Endothelial cell of umbilical vein (primary cell): ENCODE data around the gene GAB2. TPM values are rescaled to one million over a fixed set of nuclear protein-coding genes. Genes with fewer than 3 reads are reported as not detected.

ENCODE experiments used
- BruUV-seq: library from RNA; stranded (reverse); fragments of 400-500 nt; replicated peaks from 2 replicates; lab custom pipeline; 2021; lab: Mats Ljungman, UMichigan
- CTCF ChIA-PET: fragments of 300-600, 350-600 bp; sonication (Branson Sonifier 250); formaldehyde crosslinking; loops from one replicate; lab custom pipeline; 2021; ENCODE audit warnings: antibody characterized with exemption, inconsistent platforms; lab: Charles Lee
- POLR2A ChIA-PET: fragments of 300-600, 350-600 bp; sonication (Branson Sonifier 250); formaldehyde crosslinking; loops from one replicate; lab custom pipeline; 2021; ENCODE audit warnings: antibody characterized with exemption, inconsistent platforms; lab: Charles Lee
- DNase-seq: peaks from one replicate; pipeline ENCODE4 v3.0.0-alpha.2; 2011; ENCODE audit warnings: low read depth, low spot score
- FAIRE-seq: peaks from 2 replicates; lab custom pipeline; 2011; peaks lifted over from hg19 to GRCh38; lab: Jason Lieb, UNC
- H2AFZ ChIP-seq: 2 replicates; pipeline ENCODE4 v1.6.0; 2012; ENCODE audit warnings: low read depth, low read length, control low read depth, inconsistent platforms
- H3K27ac ChIP-seq: 2 replicates; pipeline ENCODE4 v1.5.1; 2011; ENCODE audit warnings: low read depth, mild to moderate bottlenecking, control low read depth, low read length, moderate library complexity; ENCODE audit not compliant: insufficient read depth
- H3K27me3 ChIP-seq, 2 experiments: 2 replicates each; pipeline versions ENCODE4 v1.6.0 to v1.6.1; 2011; ENCODE audit warnings: low read length in 2 of 2, mixed read lengths in 1 of 2; ENCODE audit not compliant: control insufficient read depth in 2 of 2, insufficient read depth in 2 of 2
- H3K36me3 ChIP-seq, 2 experiments: 2 replicates in 1 of 2; 3 replicates in 1 of 2; pipeline ENCODE4 v1.5.1; 2011; ENCODE audit warnings: low read length in 2 of 2, mild to moderate bottlenecking in 1 of 2, moderate library complexity in 1 of 2; ENCODE audit not compliant: control insufficient read depth in 2 of 2, insufficient read depth in 2 of 2; ENCODE audit errors: extremely low read depth in 1 of 2
- H3K4me1 ChIP-seq: 3 replicates; pipeline ENCODE4 v1.5.1; 2011; ENCODE audit warnings: mild to moderate bottlenecking, low read length; ENCODE audit not compliant: control insufficient read depth, insufficient read depth; ENCODE audit errors: extremely low read depth
- H3K4me2 ChIP-seq: 2 replicates; pipeline ENCODE4 v1.6.1; 2011; ENCODE audit warnings: low read length, control low read depth, mixed read lengths; ENCODE audit not compliant: insufficient read depth
- H3K4me3 ChIP-seq, 3 experiments: fragments of 200-600 bp in 1 of 3; sonication (generic), shearing (Covaris generic) in 1 of 3; replicated peaks in 1 of 3; 2 replicates each; pipeline ENCODE4 v1.5.1; 2011 to 2016; ENCODE audit warnings: control low read depth in 3 of 3, low read length in 3 of 3, mild to moderate bottlenecking in 2 of 3, inconsistent platforms in 1 of 3, low read depth in 1 of 3, moderate library complexity in 1 of 3; ENCODE audit not compliant: insufficient read depth in 1 of 3
- H3K79me2 ChIP-seq: 2 replicates; pipeline ENCODE4 v1.6.0; 2012; ENCODE audit warnings: low read length, inconsistent platforms; ENCODE audit not compliant: control insufficient read depth, insufficient read depth
- H3K9ac ChIP-seq: replicated peaks from 2 replicates; pipeline ENCODE3; 2011; ENCODE audit warnings: low read length, control low read depth; ENCODE audit not compliant: insufficient read depth; ENCODE audit errors: extremely low read depth
- H3K9me1 ChIP-seq: replicated peaks from 3 replicates; pipeline ENCODE4 v1.6.0; 2011; ENCODE audit warnings: mild to moderate bottlenecking, low read length; ENCODE audit not compliant: control insufficient read depth, insufficient read depth; ENCODE audit errors: extremely low read depth
- H3K9me3 ChIP-seq: replicated peaks from 2 replicates; pipeline ENCODE4 v1.5.1; 2012; ENCODE audit warnings: low read length, inconsistent platforms; ENCODE audit not compliant: control insufficient read depth, insufficient read depth
- H4K20me1 ChIP-seq: replicated peaks from 2 replicates; pipeline ENCODE3; 2011; ENCODE audit warnings: mild to moderate bottlenecking, low read length; ENCODE audit not compliant: control insufficient read depth, insufficient read depth; ENCODE audit errors: extremely low read depth
- EZH2 ChIP-seq: IDR thresholded peaks from 2 replicates; pipeline ENCODE4 v1.6.1; 2012; ENCODE audit warnings: borderline replicate concordance, low read depth, mild to moderate bottlenecking, moderate library complexity, low read length, inconsistent platforms; ENCODE audit not compliant: severe bottlenecking
- FOS ChIP-seq: IDR thresholded peaks from 2 replicates; pipeline ENCODE4 v1.6.1; 2011; ENCODE audit warnings: mild to moderate bottlenecking, low read length, moderate library complexity, borderline replicate concordance; ENCODE audit not compliant: insufficient read depth
- GATA2 ChIP-seq: IDR thresholded peaks from 2 replicates; pipeline ENCODE4 v1.7.0; 2011; ENCODE audit warnings: low read depth, mild to moderate bottlenecking, moderate library complexity, mixed read lengths, low read length; ENCODE audit not compliant: insufficient read length, insufficient read depth
- JUN ChIP-seq: IDR thresholded peaks from 2 replicates; pipeline ENCODE4 v1.6.1; 2011; ENCODE audit warnings: borderline replicate concordance, low read depth; ENCODE audit not compliant: insufficient read length, insufficient read depth
- MYC ChIP-seq: IDR thresholded peaks from one replicate; pipeline ENCODE4 v1.6.1; 2011; ENCODE audit warnings: mild to moderate bottlenecking, low read depth, low read length
- POLR2A ChIP-seq: IDR thresholded peaks from 2 replicates; pipeline ENCODE4 v1.6.1; 2012; ENCODE audit warnings: low read depth, mild to moderate bottlenecking, control low read depth, low read length
- POLR2AphosphoS5 ChIP-seq: IDR thresholded peaks from 2 replicates; pipeline ENCODE4 v1.6.1; 2012; ENCODE audit warnings: low read depth, mild to moderate bottlenecking, control low read depth, low read length, moderate library complexity; ENCODE audit not compliant: insufficient read depth
- dilution Hi-C: fragments of 300-500 bp; cut with MboI; formaldehyde crosslinking; loops from one replicate; pipeline ENCODE4 v1.15.0; 2019; ENCODE audit warnings: low sequenced_read_pairs; ENCODE audit not compliant: extremely low pct_ligation_motif_present
- intact Hi-C: fragments of 100-400 bp; cut with micrococcal nuclease; formaldehyde crosslinking; loops from one replicate; pipeline ENCODE4 v1.10.0; 2022
- polyA plus RNA-seq, 4 experiments: library from polyadenylated mRNA; depleted of rRNA in 3 of 4; stranded (reverse) in 3 of 4; unstranded in 1 of 4; fragments of >200 nt; gene quantifications; 2 replicates each; pipeline versions ENCODE4 v1.2.1 to v1.2.3, GENCODE V29; 2011 to 2012; ENCODE audit warnings: missing spikeins in 1 of 4
- total RNA-seq: library from RNA; stranded (reverse); gene quantifications from 2 replicates; pipeline ENCODE4 v1.2.3, GENCODE V29; 2021
- TF ChIP-seq, protein P1 (sequence below): IDR thresholded peaks from 2 replicates; pipeline ENCODE4 v1.6.1; 2011; ENCODE audit not compliant: insufficient read depth, insufficient read length
- TF ChIP-seq, protein P2 (sequence below), 2 donors: IDR thresholded peaks; 1 replicate in 1 of 2; 2 replicates in 1 of 2; pipeline ENCODE4 v1.5.1; 2011; ENCODE audit warnings: low read length in 2 of 2, mild to moderate bottlenecking in 2 of 2, moderate library complexity in 2 of 2, control low read depth in 1 of 2, inconsistent platforms in 1 of 2, low read depth in 1 of 2; ENCODE audit not compliant: insufficient read depth in 1 of 2; ENCODE audit errors: extremely low read depth in 1 of 2

Gene GAB2
- total and polyA plus RNA-seq, 2 donors (not counting 3 experiments of a cell fraction or from before 2014, with no cell fraction given), result 19.6 to 39.6 TPM

DNA sequence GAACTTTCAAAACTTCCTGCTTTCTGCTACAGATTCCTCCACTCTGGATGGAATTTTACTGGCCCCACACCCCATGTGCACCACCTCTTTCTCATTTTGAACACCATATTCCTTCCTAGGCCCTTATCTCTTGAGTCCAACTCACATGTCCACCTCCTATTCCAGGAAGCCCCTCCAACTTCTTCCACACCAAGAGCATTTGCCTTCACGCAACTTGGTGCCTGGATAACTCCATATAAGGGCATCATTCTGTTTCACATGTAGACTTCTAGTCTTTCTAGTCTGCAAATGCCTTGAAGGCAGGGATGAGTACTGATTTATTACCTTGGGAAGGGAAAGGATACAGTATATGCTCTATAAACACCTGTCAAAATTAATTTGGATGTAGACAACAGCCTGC is 17.5 kb downstream of the GAB2 start:
- ChIA-PET POLR2A (no interaction called here), CTCF (interaction anchor here (3.1 kb wide), 1 partner anchor 16 kb away, joined by 10 read pairs; no protein-coding TSS in a partner anchor)
- no peaks in the 10 kb centered on the region for H3K9me1 ChIP-seq
- no peaks in the 10 kb centered on the region for H3K4me1 ChIP-seq
- no peak overlapping the region for H3K9ac ChIP-seq
- FAIRE-seq (no peak), DNase-seq (no peak)
- no TSS peak for BruUV-seq
- dilution Hi-C loops (no loop called here), intact Hi-C loops (no loop called here)
- H3K4me2 ChIP-seq, result no peak overlapping the region
- no peaks in the 10 kb centered on the region for H3K36me3 ChIP-seq
- H3K9me3 ChIP-seq, result no peaks in the 10 kb centered on the region
- no peak overlapping the region for H3K27ac ChIP-seq
- H4K20me1 ChIP-seq, result peaks cover 14% of the 10 kb centered on the region
- H3K79me2 ChIP-seq, result peaks cover 75% of the 10 kb centered on the region
- no peak overlapping the region for H2AFZ ChIP-seq
- TF ChIP-seq MYC (no peak), GATA2 (no peak), EZH2 (no peak), POLR2AphosphoS5 (no peak), FOS (no peak), POLR2A (no peak), JUN (no peak)
- TF ChIP-seq, protein P1, sequence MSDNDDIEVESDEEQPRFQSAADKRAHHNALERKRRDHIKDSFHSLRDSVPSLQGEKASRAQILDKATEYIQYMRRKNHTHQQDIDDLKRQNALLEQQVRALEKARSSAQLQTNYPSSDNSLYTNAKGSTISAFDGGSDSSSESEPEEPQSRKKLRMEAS, result no peak
- TF ChIP-seq, protein P2, sequence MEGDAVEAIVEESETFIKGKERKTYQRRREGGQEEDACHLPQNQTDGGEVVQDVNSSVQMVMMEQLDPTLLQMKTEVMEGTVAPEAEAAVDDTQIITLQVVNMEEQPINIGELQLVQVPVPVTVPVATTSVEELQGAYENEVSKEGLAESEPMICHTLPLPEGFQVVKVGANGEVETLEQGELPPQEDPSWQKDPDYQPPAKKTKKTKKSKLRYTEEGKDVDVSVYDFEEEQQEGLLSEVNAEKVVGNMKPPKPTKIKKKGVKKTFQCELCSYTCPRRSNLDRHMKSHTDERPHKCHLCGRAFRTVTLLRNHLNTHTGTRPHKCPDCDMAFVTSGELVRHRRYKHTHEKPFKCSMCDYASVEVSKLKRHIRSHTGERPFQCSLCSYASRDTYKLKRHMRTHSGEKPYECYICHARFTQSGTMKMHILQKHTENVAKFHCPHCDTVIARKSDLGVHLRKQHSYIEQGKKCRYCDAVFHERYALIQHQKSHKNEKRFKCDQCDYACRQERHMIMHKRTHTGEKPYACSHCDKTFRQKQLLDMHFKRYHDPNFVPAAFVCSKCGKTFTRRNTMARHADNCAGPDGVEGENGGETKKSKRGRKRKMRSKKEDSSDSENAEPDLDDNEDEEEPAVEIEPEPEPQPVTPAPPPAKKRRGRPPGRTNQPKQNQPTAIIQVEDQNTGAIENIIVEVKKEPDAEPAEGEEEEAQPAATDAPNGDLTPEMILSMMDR (IDR thresholded peaks at IDR 0.05; ENCODE audit: extremely low read depth in 1 of 2, insufficient read depth in 1 of 2, low read depth in 1 of 2, low read length in 2 of 2), result no peak
- no peaks in the 10 kb centered on the region for H3K27me3 ChIP-seq
- H3K4me3 ChIP-seq, result no peak overlapping the region
